Measurements from ENCODE around the gene RAP2A.

RAP2A gene

GRCh38 chr13:97474349-97474980 is 40.5 kb downstream of the RAP2A start:
- H3K27ac ChIP-seq (ENCODE audit: low read length), result no peak overlapping the region
- peaks cover 0 to 3% of the 10 kb centered on the region in 2 donors for H3K27me3 ChIP-seq (ENCODE audit: control insufficient read depth in 1 of 2, insufficient read depth in 2 of 2, low read length in 2 of 2)
- H3K9me3 ChIP-seq (ENCODE audit: control insufficient read depth in 2 of 2, low read length in 2 of 2), result no peaks in the 10 kb centered on the region
- no peak overlapping the region for H3K9ac ChIP-seq (ENCODE audit: low read length in 2 of 2)
- H3K4me3 ChIP-seq (ENCODE audit: low read length in 2 of 2), result no peak overlapping the region
- no peaks in the 10 kb centered on the region for H3K4me1 ChIP-seq (ENCODE audit: control insufficient read depth, insufficient read depth, low read length)
- no peaks in the 10 kb centered on the region for H3K36me3 ChIP-seq (ENCODE audit: control insufficient read depth in 2 of 2, insufficient read depth in 2 of 2, low read length in 2 of 2)

GRCh38 chr13:97475011-97475410 is 41.0 kb downstream of the RAP2A start:
- Histone ChIP-seq H3K27me3 (ENCODE audit: control insufficient read depth in 1 of 2, insufficient read depth in 2 of 2, low read length in 2 of 2) (peaks cover 0 to 3% of the 10 kb centered on the region in 2 donors), H3K9me3 (ENCODE audit: control insufficient read depth in 2 of 2, low read length in 2 of 2) (no peaks in the 10 kb centered on the region), H3K9ac (ENCODE audit: low read length in 2 of 2) (no peak overlapping the region), H3K4me3 (ENCODE audit: low read length in 2 of 2) (no peak overlapping the region), H3K27ac (ENCODE audit: low read length) (no peak overlapping the region), H3K36me3 (ENCODE audit: control insufficient read depth in 2 of 2, insufficient read depth in 2 of 2, low read length in 2 of 2) (no peaks in the 10 kb centered on the region), H3K4me1 (ENCODE audit: control insufficient read depth, insufficient read depth, low read length) (no peaks in the 10 kb centered on the region)

DNA sequence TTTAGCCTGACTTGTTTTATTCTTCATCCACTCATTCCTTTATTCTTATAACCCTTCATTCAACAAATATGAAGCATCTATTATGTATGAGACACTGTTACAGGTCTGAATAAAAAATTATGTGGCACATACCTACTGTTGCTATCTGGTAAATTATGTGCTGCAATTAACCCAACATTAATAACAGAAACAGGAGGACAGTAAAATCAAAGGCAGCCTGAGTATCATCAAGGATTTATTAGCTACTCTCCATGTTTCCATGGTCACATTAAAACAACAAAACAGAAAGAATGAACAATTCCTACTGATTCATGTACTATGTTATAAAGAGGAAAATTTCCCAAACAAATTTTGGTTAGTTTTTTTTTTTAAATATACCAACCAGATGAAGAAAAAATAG is 43.9 kb downstream of the RAP2A start:
- no peak overlapping the region for H3K27ac ChIP-seq (ENCODE audit: low read length)
- H3K4me3 ChIP-seq (ENCODE audit: low read length in 2 of 2), result no peak overlapping the region
- no peaks in the 10 kb centered on the region for H3K4me1 ChIP-seq (ENCODE audit: control insufficient read depth, insufficient read depth, low read length)
- H3K9me3 ChIP-seq (ENCODE audit: control insufficient read depth in 2 of 2, low read length in 2 of 2), result no peaks in the 10 kb centered on the region
- no peaks in the 10 kb centered on the region for H3K36me3 ChIP-seq (ENCODE audit: control insufficient read depth in 2 of 2, insufficient read depth in 2 of 2, low read length in 2 of 2)
- H3K9ac ChIP-seq (ENCODE audit: low read length in 2 of 2), result no peak overlapping the region
- peaks cover 0 to 3% of the 10 kb centered on the region in 2 donors for H3K27me3 ChIP-seq (ENCODE audit: control insufficient read depth in 1 of 2, insufficient read depth in 2 of 2, low read length in 2 of 2)

GRCh38 chr13:97478247-97478646 is 44.3 kb downstream of the RAP2A start:
- no peak overlapping the region for H3K27ac ChIP-seq (ENCODE audit: low read length)
- H3K9ac ChIP-seq (ENCODE audit: low read length in 2 of 2), result no peak overlapping the region
- H3K9me3 ChIP-seq (ENCODE audit: control insufficient read depth in 2 of 2, low read length in 2 of 2), result no peaks in the 10 kb centered on the region
- no peaks in the 10 kb centered on the region for H3K4me1 ChIP-seq (ENCODE audit: control insufficient read depth, insufficient read depth, low read length)
- no peak overlapping the region for H3K4me3 ChIP-seq (ENCODE audit: low read length in 2 of 2)
- peaks cover 0 to 3% of the 10 kb centered on the region in 2 donors for H3K27me3 ChIP-seq (ENCODE audit: control insufficient read depth in 1 of 2, insufficient read depth in 2 of 2, low read length in 2 of 2)
- H3K36me3 ChIP-seq (ENCODE audit: control insufficient read depth in 2 of 2, insufficient read depth in 2 of 2, low read length in 2 of 2), result no peaks in the 10 kb centered on the region

- no peak overlapping the region for H3K9ac ChIP-seq (ENCODE audit: low read length in 2 of 2)
- no peaks in the 10 kb centered on the region for H3K4me1 ChIP-seq (ENCODE audit: control insufficient read depth, insufficient read depth, low read length)
- no peaks in the 10 kb centered on the region for H3K27me3 ChIP-seq (ENCODE audit: control insufficient read depth in 1 of 2, insufficient read depth in 2 of 2, low read length in 2 of 2)
- H3K36me3 ChIP-seq (ENCODE audit: control insufficient read depth in 2 of 2, insufficient read depth in 2 of 2, low read length in 2 of 2), result no peaks in the 10 kb centered on the region
- no peak overlapping the region for H3K27ac ChIP-seq (ENCODE audit: low read length)
- no peaks in the 10 kb centered on the region for H3K9me3 ChIP-seq (ENCODE audit: control insufficient read depth in 2 of 2, low read length in 2 of 2)
- H3K4me3 ChIP-seq (ENCODE audit: low read length in 2 of 2), result no peak overlapping the region
Observed at GRCh38 chr13:97483465-97483864, 49.5 kb downstream of the RAP2A start.

GRCh38 chr13:97484301-97484700 is 50.3 kb downstream of the RAP2A start:
- Histone ChIP-seq H3K27me3 (ENCODE audit: control insufficient read depth in 1 of 2, insufficient read depth in 2 of 2, low read length in 2 of 2) (no peaks in the 10 kb centered on the region), H3K9me3 (ENCODE audit: control insufficient read depth in 2 of 2, low read length in 2 of 2) (no peaks in the 10 kb centered on the region), H3K27ac (ENCODE audit: low read length) (no peak overlapping the region)

GRCh38 chr13:97485320-97485719 is 51.4 kb downstream of the RAP2A start:
- Histone ChIP-seq H3K9ac (ENCODE audit: low read length in 2 of 2) (no peak overlapping the region), H3K4me1 (ENCODE audit: control insufficient read depth, insufficient read depth, low read length) (no peaks in the 10 kb centered on the region), H3K36me3 (ENCODE audit: control insufficient read depth in 2 of 2, insufficient read depth in 2 of 2, low read length in 2 of 2) (no peaks in the 10 kb centered on the region), H3K27me3 (ENCODE audit: control insufficient read depth in 1 of 2, insufficient read depth in 2 of 2, low read length in 2 of 2) (no peaks in the 10 kb centered on the region), H3K9me3 (ENCODE audit: control insufficient read depth in 2 of 2, low read length in 2 of 2) (no peaks in the 10 kb centered on the region), H3K4me3 (ENCODE audit: low read length in 2 of 2) (no peak overlapping the region), H3K27ac (ENCODE audit: low read length) (no peak overlapping the region)

More at GRCh38 chr13:97484301-97484700, 50.3 kb downstream of the RAP2A start:
- Histone ChIP-seq H3K36me3 (ENCODE audit: control insufficient read depth in 2 of 2, insufficient read depth in 2 of 2, low read length in 2 of 2) (no peaks in the 10 kb centered on the region), H3K9ac (ENCODE audit: low read length in 2 of 2) (no peak overlapping the region), H3K4me3 (ENCODE audit: low read length in 2 of 2) (no peak overlapping the region), H3K4me1 (ENCODE audit: control insufficient read depth, insufficient read depth, low read length) (no peaks in the 10 kb centered on the region)

DNA sequence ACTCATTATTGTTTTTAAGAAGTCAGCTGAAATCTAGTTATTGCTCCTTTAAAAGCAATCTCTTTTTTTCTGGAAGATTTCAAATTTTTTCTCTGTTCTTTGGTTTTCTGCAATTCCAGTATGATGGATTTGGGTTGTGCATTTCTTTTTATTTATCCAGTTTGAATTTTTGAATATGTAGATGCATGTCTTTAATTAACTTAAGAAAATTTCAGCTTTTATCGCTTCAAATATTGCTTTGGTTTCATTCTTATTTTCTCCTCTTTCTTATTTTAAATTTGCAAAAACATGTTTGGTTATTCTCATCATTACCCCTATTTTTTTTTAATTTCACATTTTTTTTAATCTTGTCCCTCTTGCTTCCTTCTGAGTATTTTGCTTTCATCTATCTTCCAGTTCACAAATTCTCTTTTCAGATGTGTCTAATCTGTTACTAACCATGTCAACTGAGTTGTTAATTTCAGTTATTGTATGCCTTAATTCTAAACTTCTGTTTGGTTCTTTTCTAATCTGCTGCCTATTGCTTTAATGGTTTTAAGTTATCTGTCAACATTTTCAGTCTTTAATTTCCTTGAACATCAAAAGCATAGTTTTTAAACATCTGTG is 56.8 kb downstream of the RAP2A start:
- Histone ChIP-seq H3K27ac (ENCODE audit: low read length) (no peak overlapping the region), H3K4me3 (ENCODE audit: low read length in 2 of 2) (no peak overlapping the region), H3K27me3 (ENCODE audit: control insufficient read depth in 1 of 2, insufficient read depth in 2 of 2, low read length in 2 of 2) (no peaks in the 10 kb centered on the region), H3K9ac (ENCODE audit: low read length in 2 of 2) (no peak overlapping the region), H3K4me1 (ENCODE audit: control insufficient read depth, insufficient read depth, low read length) (no peaks in the 10 kb centered on the region), H3K9me3 (ENCODE audit: control insufficient read depth in 2 of 2, low read length in 2 of 2) (peaks cover 0 to 7% of the 10 kb centered on the region in 2 donors), H3K36me3 (ENCODE audit: control insufficient read depth in 2 of 2, insufficient read depth in 2 of 2, low read length in 2 of 2) (no peaks in the 10 kb centered on the region)

DNA sequence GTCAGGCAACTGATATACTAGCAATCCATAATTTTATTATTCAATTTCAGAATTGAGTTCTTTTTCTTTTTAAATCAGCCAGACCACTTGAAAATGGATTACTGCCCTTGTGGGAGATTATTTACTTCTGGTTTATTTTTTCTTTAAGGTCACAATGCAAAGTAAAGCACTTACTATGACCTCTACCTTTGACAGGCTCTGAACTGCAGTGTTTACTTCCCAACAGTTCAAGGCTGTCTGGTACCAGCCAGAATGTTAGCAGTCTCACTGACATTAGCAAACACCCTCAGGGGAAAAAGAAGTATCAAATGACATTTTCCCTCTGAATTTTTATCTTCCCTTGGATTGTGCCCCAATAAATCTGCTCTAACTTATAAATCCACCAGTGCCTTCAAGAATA is 57.5 kb downstream of the RAP2A start:
- no peaks in the 10 kb centered on the region for H3K36me3 ChIP-seq (ENCODE audit: control insufficient read depth in 2 of 2, insufficient read depth in 2 of 2, low read length in 2 of 2)
- no peak overlapping the region for H3K27ac ChIP-seq (ENCODE audit: low read length)
- H3K4me1 ChIP-seq (ENCODE audit: control insufficient read depth, insufficient read depth, low read length), result no peaks in the 10 kb centered on the region
- no peaks in the 10 kb centered on the region for H3K27me3 ChIP-seq (ENCODE audit: control insufficient read depth in 1 of 2, insufficient read depth in 2 of 2, low read length in 2 of 2)
- H3K9ac ChIP-seq (ENCODE audit: low read length in 2 of 2), result no peak overlapping the region
- peaks cover 0 to 7% of the 10 kb centered on the region in 2 donors for H3K9me3 ChIP-seq (ENCODE audit: control insufficient read depth in 2 of 2, low read length in 2 of 2)
- H3K4me3 ChIP-seq (ENCODE audit: low read length in 2 of 2), result no peak overlapping the region

DNA sequence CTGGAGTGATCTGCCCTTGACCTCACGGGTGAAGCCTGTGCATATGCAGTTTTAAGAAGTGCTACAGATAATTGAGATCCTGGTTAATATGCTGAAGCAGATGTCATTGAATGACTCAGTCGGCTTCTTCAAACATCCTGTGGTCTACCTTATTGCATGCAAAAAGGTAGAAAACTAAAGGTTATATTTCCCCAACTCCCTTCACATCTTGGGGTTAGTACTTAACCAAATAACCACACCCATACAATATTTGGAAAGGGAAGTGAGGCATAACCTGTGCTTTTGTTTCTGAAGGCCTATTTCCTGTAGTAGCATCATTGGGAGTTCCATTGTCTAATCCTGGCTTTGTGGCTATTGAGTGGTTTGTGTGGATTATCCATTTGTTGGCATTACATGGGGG is 58.3 kb downstream of the RAP2A start:
- Histone ChIP-seq H3K4me3 (ENCODE audit: low read length in 2 of 2) (no peak overlapping the region), H3K4me1 (ENCODE audit: control insufficient read depth, insufficient read depth, low read length) (no peaks in the 10 kb centered on the region), H3K27ac (ENCODE audit: low read length) (no peak overlapping the region), H3K9ac (ENCODE audit: low read length in 2 of 2) (no peak overlapping the region), H3K9me3 (ENCODE audit: control insufficient read depth in 2 of 2, low read length in 2 of 2) (peaks cover 0 to 7% of the 10 kb centered on the region in 2 donors), H3K27me3 (ENCODE audit: control insufficient read depth in 1 of 2, insufficient read depth in 2 of 2, low read length in 2 of 2) (no peaks in the 10 kb centered on the region), H3K36me3 (ENCODE audit: control insufficient read depth in 2 of 2, insufficient read depth in 2 of 2, low read length in 2 of 2) (no peaks in the 10 kb centered on the region)

GRCh38 chr13:97492684-97493371 is 58.9 kb downstream of the RAP2A start:
- Histone ChIP-seq H3K4me3 (ENCODE audit: low read length in 2 of 2) (no peak overlapping the region), H3K27ac (ENCODE audit: low read length) (no peak overlapping the region), H3K27me3 (ENCODE audit: control insufficient read depth in 1 of 2, insufficient read depth in 2 of 2, low read length in 2 of 2) (no peaks in the 10 kb centered on the region), H3K9me3 (ENCODE audit: control insufficient read depth in 2 of 2, low read length in 2 of 2) (peaks cover 0 to 7% of the 10 kb centered on the region in 2 donors), H3K9ac (ENCODE audit: low read length in 2 of 2) (no peak overlapping the region), H3K36me3 (ENCODE audit: control insufficient read depth in 2 of 2, insufficient read depth in 2 of 2, low read length in 2 of 2) (no peaks in the 10 kb centered on the region), H3K4me1 (ENCODE audit: control insufficient read depth, insufficient read depth, low read length) (no peaks in the 10 kb centered on the region)
